Parathyroid adenoma (tissue), 2 donors: ENCODE data around the gene CDNF.

ENCODE experiments used
- H2AFZ ChIP-seq: fragments of 300-600 bp; sonication (generic); one replicate; pipeline ENCODE4 v1.7.0; 2017; ENCODE audit warnings: antibody characterized with exemption, mild to moderate bottlenecking
- H3K27ac ChIP-seq: fragments of 300-600 bp; sonication (generic); one replicate; pipeline ENCODE4 v1.7.0; 2017
- H3K27me3 ChIP-seq: fragments of 300-600 bp; sonication (generic); one replicate; pipeline ENCODE4 v1.7.0; 2017; ENCODE audit warnings: low read length; ENCODE audit not compliant: control insufficient read depth, insufficient read depth
- H3K36me3 ChIP-seq: fragments of 300-600 bp; sonication (generic); one replicate; pipeline ENCODE4 v1.7.0; 2017; ENCODE audit warnings: low read length; ENCODE audit not compliant: control insufficient read depth, insufficient read depth
- H3K4me1 ChIP-seq: fragments of 300-600 bp; sonication (generic); one replicate; pipeline ENCODE4 v1.7.0; 2017; ENCODE audit warnings: control low read depth
- H3K4me2 ChIP-seq: fragments of 300-600 bp; sonication (generic); one replicate; pipeline ENCODE4 v1.7.0; 2017; ENCODE audit warnings: low read length
- H3K4me3 ChIP-seq: fragments of 300-600 bp; sonication (generic); one replicate; pipeline ENCODE4 v1.7.0; 2017; ENCODE audit warnings: low read depth, low read length
- H3K79me2 ChIP-seq: fragments of 300-600 bp; sonication (generic); one replicate; pipeline ENCODE4 v1.7.0; 2017; ENCODE audit warnings: control low read depth
- H3K9ac ChIP-seq: fragments of 300-600 bp; sonication (generic); one replicate; pipeline ENCODE4 v1.7.0; 2017; ENCODE audit warnings: mild to moderate bottlenecking
- H3K9me3 ChIP-seq: fragments of 300-600 bp; sonication (generic); one replicate; pipeline ENCODE4 v1.7.0; 2017; ENCODE audit warnings: low read length; ENCODE audit not compliant: control insufficient read depth
- TF ChIP-seq, protein P1 (sequence below): fragments of 300-600 bp; sonication (generic); IDR thresholded peaks from one replicate; pipeline ENCODE4 v1.7.0; 2017; ENCODE audit warnings: antibody characterized with exemption, mild to moderate bottlenecking
- donor health status: primary hyperparathyroidism.

The CDNF gene

DNA sequence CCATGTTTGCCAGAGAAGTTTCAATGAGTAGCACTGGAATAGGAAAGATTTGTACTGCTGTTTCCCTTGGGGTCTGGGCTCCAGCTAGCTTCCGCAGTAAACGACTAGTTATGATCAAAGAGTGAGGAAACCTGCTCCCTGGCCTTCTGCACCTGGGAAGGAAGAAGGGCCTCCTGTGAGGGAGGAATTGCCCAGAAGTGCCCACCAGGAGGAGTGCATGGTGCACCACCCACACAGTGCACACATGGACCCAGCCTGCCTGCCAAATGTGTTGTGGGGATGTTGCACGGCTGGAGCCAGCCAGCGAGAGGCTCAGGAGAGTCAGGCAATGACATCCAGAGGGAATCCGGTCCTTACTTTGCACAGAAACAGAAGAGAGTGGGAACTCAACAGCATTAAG, 36.1 kb downstream of the CDNF start:
- Histone ChIP-seq H3K27ac (no peak overlapping the region), H3K9ac (no peak overlapping the region), H3K27me3 (no peaks in the 10 kb centered on the region), H3K79me2 (no peaks in the 10 kb centered on the region), H3K4me3 (no peak overlapping the region), H3K4me2 (no peak overlapping the region), H3K36me3 (no peaks in the 10 kb centered on the region), H3K9me3 (no peaks in the 10 kb centered on the region), H2AFZ (no peak overlapping the region), H3K4me1 (no peaks in the 10 kb centered on the region)
- TF ChIP-seq, protein P1, sequence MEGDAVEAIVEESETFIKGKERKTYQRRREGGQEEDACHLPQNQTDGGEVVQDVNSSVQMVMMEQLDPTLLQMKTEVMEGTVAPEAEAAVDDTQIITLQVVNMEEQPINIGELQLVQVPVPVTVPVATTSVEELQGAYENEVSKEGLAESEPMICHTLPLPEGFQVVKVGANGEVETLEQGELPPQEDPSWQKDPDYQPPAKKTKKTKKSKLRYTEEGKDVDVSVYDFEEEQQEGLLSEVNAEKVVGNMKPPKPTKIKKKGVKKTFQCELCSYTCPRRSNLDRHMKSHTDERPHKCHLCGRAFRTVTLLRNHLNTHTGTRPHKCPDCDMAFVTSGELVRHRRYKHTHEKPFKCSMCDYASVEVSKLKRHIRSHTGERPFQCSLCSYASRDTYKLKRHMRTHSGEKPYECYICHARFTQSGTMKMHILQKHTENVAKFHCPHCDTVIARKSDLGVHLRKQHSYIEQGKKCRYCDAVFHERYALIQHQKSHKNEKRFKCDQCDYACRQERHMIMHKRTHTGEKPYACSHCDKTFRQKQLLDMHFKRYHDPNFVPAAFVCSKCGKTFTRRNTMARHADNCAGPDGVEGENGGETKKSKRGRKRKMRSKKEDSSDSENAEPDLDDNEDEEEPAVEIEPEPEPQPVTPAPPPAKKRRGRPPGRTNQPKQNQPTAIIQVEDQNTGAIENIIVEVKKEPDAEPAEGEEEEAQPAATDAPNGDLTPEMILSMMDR: no peak

DNA sequence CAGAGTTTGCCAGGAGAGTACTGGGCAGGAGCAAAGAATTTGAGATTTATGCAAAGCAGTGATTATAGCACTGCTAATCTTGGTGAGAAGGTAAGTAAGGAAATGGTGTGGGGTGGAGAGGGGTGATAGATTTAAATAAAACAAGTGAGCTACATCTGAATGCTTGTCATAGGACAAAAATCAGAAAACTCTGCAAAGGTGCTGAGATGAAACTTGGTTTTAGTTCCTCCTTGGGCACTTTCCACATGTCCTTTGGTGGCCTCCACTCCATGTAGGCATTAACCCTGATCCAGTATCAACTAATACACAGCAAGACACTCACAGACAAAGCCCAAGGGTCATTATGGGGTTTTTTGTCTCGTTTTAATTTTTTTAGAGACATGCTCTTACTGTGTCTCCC, 37.4 kb downstream of the CDNF start:
- no peak overlapping the region for H3K9ac ChIP-seq
- H3K4me1 ChIP-seq: no peaks in the 10 kb centered on the region
- no peak overlapping the region for H3K4me3 ChIP-seq
- H2AFZ ChIP-seq: no peak overlapping the region
- no peak overlapping the region for H3K27ac ChIP-seq
- TF ChIP-seq, protein P1: no peak
- H3K27me3 ChIP-seq: no peaks in the 10 kb centered on the region
- H3K36me3 ChIP-seq: no peaks in the 10 kb centered on the region
- H3K4me2 ChIP-seq: no peak overlapping the region
- H3K9me3 ChIP-seq: no peaks in the 10 kb centered on the region
- H3K79me2 ChIP-seq: no peaks in the 10 kb centered on the region

DNA sequence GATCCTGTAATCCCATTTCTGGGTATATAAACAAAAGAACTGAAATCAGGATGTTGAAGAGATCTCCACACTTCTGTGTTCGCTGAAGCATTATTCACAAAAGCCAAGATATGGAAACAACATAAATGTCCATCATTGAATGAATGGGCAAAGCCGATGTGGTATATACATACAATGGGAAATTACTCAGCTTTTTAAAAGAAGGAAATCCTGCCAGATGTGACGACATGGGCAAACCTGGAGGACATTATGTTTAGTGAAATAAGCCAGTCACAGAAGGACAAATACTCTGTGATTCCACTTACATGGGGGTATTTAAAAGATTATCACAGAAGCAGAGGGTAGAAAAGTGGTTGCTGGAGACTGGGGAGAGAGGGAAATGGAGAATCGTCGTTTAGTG, 39.2 kb downstream of the CDNF start:
- no peak overlapping the region for H3K4me3 ChIP-seq
- H3K4me2 ChIP-seq: no peak overlapping the region
- H3K4me1 ChIP-seq: no peaks in the 10 kb centered on the region
- no peaks in the 10 kb centered on the region for H3K79me2 ChIP-seq
- H3K27ac ChIP-seq: no peak overlapping the region
- no peaks in the 10 kb centered on the region for H3K9me3 ChIP-seq
- no peaks in the 10 kb centered on the region for H3K27me3 ChIP-seq
- H2AFZ ChIP-seq: no peak overlapping the region
- H3K9ac ChIP-seq: no peak overlapping the region
- H3K36me3 ChIP-seq: no peaks in the 10 kb centered on the region
- TF ChIP-seq, protein P1: no peak

DNA sequence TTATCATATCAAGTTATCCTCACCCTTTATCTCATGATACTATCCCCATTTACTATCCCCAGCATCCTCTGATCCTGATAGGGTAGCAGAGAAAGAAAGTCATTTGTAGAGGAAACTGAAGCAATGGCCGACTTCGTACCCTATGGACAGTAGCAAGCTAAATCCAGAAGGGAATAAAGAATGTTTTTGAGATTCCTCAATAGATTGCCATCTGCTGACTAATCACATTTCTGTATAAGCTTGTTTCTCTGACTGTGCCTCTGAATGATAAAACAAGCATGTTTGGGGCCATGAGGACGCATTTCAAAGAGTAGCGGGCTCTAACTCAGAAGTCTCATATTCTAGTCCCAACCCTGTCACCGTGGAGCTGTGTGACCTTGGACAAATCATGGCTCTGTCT, 49.9 kb downstream of the CDNF start:
- no peaks in the 10 kb centered on the region for H3K27me3 ChIP-seq
- no peak overlapping the region for H3K4me3 ChIP-seq
- TF ChIP-seq, protein P1: no peak
- H3K27ac ChIP-seq: no peak overlapping the region
- H3K4me2 ChIP-seq: no peak overlapping the region
- H3K79me2 ChIP-seq: no peaks in the 10 kb centered on the region
- no peak overlapping the region for H3K9ac ChIP-seq
- peaks cover 4% of the 10 kb centered on the region for H3K4me1 ChIP-seq
- no peaks in the 10 kb centered on the region for H3K9me3 ChIP-seq
- H2AFZ ChIP-seq: peak overlapping the region; percentile 34
- no peaks in the 10 kb centered on the region for H3K36me3 ChIP-seq

DNA sequence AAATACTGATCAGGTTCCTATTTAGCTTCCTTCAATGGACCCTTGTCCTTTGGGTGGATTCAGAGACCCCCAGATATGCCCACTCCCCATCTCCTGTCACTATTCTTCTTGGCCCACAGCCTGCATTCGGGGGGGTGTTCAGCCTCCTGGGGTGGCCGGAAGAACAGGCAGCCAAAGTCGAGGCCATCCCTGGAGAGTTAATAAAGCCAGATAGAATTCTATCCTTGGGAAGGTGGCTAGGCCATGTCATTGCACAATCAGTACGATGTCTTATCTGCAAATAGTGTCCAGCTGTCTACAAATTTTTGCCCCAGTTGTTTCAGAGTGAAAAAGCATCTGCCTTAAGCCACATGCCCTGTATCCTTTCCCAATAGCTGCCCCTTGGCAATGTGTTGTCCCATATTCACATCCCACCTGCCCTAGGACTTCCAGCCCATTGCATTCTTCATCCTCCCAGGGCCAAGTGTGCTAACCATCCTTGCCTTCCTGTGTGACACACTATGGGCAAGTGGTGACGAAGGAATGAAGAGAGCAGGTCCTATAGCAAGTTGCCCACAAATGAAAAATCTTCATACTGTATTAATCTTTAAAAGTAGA, 53.3 kb downstream of the CDNF start:
- Histone ChIP-seq H3K27ac (no peak overlapping the region), H3K4me2 (no peak overlapping the region), H3K4me3 (no peak overlapping the region), H2AFZ (no peak overlapping the region), H3K4me1 (peaks cover 4% of the 10 kb centered on the region), H3K36me3 (no peaks in the 10 kb centered on the region), H3K9ac (no peak overlapping the region), H3K9me3 (no peaks in the 10 kb centered on the region), H3K27me3 (no peaks in the 10 kb centered on the region), H3K79me2 (no peaks in the 10 kb centered on the region)
- TF ChIP-seq, protein P1: no peak
